ENCODE results near the gene TSC2. TPM values are rescaled to one million over a fixed set of nuclear protein-coding genes. Genes with fewer than 3 reads are reported as not detected.

The TSC2 gene
- total RNA-seq, 1 donor from 2014 or later: 139 TPM

DNA sequence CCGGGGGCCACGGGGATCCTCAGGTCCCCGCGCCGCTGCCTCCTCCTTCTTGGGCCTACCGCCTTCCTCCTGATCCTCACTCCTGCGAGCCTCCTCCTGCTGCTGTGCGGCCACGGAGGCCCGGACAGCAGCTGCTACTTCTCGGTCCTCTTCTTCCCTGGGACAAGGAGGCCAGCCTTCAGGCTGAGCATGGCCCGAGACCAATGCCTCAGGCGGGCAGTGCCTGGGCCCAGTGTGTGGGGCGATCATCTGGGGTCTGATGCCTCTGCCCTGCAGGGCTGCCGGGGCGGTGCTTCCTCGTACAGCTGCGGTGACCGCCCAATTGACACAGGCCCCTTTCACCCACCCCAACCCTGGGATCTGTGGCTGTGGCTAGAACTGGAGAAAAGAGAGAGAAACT, 46.8 kb upstream of the TSC2 start:
- CTCF ChIA-PET: interaction anchor here (1.0 kb wide), 1 partner anchor 138 kb away, joined by 5 read pairs; no protein-coding TSS in a partner anchor
- Mint-ChIP-seq H3K27me3 (no peaks in the 10 kb centered on the region), H3K4me3 (no peak overlapping the region), H3K9me3 (no peaks in the 10 kb centered on the region), H3K27ac (no peak overlapping the region), H3K36me3 (ENCODE audit: low read depth) (peaks cover 52% of the 10 kb centered on the region), H3K4me1 (peaks cover 12% of the 10 kb centered on the region)
- no peak for DNase-seq
- no peak for ATAC-seq (ENCODE audit: low read depth)
- intact Hi-C loops (cut with micrococcal nuclease): loop anchor here (5.0 kb wide), 1 partner anchor 501 kb away; no protein-coding TSS in a partner anchor
- POLR2A ChIA-PET: interaction anchor here (1.2 to 1.5 kb wide), 2 partner anchors 9 to 154 kb away, joined by 3 to 5 read pairs; partner anchors contain the start of gene TRAF7
- TF ChIP-seq, protein P1, sequence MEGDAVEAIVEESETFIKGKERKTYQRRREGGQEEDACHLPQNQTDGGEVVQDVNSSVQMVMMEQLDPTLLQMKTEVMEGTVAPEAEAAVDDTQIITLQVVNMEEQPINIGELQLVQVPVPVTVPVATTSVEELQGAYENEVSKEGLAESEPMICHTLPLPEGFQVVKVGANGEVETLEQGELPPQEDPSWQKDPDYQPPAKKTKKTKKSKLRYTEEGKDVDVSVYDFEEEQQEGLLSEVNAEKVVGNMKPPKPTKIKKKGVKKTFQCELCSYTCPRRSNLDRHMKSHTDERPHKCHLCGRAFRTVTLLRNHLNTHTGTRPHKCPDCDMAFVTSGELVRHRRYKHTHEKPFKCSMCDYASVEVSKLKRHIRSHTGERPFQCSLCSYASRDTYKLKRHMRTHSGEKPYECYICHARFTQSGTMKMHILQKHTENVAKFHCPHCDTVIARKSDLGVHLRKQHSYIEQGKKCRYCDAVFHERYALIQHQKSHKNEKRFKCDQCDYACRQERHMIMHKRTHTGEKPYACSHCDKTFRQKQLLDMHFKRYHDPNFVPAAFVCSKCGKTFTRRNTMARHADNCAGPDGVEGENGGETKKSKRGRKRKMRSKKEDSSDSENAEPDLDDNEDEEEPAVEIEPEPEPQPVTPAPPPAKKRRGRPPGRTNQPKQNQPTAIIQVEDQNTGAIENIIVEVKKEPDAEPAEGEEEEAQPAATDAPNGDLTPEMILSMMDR (IDR thresholded peaks at IDR 0.05): no peak

DNA sequence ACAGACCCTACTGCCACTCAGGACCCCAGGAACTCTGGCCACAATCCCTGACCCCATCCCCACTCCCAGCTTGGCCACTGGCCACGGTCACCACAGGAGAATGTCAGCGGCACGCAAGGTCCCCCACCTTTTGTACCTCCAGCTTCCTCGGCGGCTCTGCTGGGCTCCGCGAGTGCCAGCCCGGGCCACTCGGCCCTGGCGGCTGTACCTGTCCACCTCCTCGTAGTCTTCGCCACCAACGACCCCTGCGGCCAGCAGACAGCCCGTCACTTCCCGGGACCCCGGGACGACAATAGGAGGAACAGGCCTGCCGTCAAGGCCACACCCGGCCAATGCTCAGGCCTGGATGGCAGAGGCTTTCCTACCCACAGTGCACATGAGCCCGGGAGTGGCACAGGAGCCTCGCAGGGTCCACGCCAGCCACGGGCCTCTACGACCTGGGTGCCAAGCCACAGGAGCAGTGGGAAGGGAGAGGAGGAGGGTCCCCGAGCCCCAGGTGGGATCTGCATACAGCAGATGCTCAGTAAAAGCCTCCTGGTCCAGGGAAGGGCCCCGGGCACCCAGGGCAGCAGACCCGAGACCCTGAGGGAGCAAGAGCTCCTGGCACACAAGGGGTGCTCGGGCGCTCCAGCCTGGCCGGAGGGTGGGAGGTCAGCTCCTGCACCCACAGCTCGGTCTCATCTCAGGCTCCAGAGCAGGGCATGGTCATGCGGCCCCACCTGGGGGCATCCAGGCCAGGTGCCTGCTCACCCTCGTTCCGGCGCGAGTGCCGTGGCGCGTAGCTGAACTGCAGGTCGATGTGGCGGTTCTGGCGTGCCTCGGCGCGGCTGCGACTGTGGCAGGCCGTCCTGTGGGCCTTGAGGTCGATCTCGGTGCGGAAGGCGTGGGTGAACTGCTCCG, 46.1 kb upstream of the TSC2 start:
- TF ChIP-seq, protein P1 (IDR thresholded peaks at IDR 0.05): no peak
- DNase-seq: no peak
- ChIA-PET CTCF (interaction anchor here (3.0 kb wide), 1 partner anchor 139 kb away, joined by 25 read pairs; no protein-coding TSS in a partner anchor), POLR2A (interaction anchor here (0.5 to 1.5 kb wide), 3 partner anchors 10 to 224 kb away, joined by 3 to 10 read pairs (median 5); partner anchors contain the start of gene TRAF7)
- ATAC-seq (ENCODE audit: low read depth): no peak
- intact Hi-C loops (cut with micrococcal nuclease): loop anchor here (5.0 kb wide), 1 partner anchor 501 kb away; no protein-coding TSS in a partner anchor
- no peak overlapping the region for H3K27ac Mint-ChIP-seq
- H3K27me3 Mint-ChIP-seq: no peaks in the 10 kb centered on the region
- H3K36me3 Mint-ChIP-seq (ENCODE audit: low read depth): peaks cover 51% of the 10 kb centered on the region
- H3K4me1 Mint-ChIP-seq: peaks cover 17% of the 10 kb centered on the region
- no peak overlapping the region for H3K4me3 Mint-ChIP-seq
- no peaks in the 10 kb centered on the region for H3K9me3 Mint-ChIP-seq

DNA sequence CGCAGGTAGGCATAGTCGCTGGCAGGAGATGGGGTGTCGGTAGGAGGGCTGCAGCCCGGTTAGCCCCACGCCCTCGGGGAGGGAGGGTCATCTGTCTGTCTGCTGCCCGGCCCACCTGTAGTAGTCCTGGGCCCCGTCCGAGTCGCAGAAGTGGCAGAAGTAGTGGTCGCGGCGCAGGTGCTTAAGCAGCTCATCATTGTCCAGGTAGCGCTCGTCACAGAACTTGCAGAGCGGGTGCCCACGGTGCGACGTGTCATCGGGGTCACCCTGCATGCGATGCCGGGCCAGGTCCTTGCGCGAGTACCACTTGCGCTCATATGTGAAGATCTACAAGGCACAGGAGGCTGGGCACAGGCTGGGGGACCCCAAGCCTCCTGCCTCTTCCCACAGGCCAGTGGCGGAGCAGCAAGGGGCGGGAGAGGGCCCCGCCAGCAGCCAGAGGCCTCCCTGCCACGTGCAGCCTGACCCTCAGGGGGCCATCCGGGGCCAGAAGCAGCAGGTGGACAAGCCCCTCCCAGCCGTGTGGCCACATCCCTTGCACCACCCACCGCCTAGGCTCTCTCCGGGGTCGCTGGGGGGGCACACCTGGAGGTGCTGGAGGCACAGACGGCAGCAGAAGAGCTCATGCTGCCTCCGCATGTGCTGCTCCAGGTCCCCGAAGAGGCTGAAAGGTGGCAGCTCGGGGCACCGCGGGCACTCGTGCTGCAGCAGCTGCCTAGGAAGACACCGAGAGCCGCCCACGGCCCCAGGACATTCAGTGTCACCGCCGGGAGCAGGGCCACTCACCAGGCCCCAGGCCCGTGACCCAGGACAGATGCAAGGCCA, 45.2 kb upstream of the TSC2 start:
- ATAC-seq (ENCODE audit: low read depth) (no peak), DNase-seq (no peak)
- TF ChIP-seq, protein P1 (IDR thresholded peaks at IDR 0.05): no peak
- CTCF ChIA-PET: interaction anchor here (1.1 to 3.0 kb wide), 3 partner anchors 138 to 152 kb away, joined by 3 to 25 read pairs (median 14); partner anchors contain the start of gene TRAF7
- Mint-ChIP-seq H3K4me3 (no peak overlapping the region), H3K36me3 (ENCODE audit: low read depth) (peaks cover 45% of the 10 kb centered on the region), H3K27ac (no peak overlapping the region), H3K27me3 (no peaks in the 10 kb centered on the region), H3K9me3 (no peaks in the 10 kb centered on the region), H3K4me1 (peaks cover 24% of the 10 kb centered on the region)
- POLR2A ChIA-PET: interaction anchor here (0.6 to 3.3 kb wide), 5 partner anchors 38 to 707 kb away, joined by 3 to 36 read pairs (median 4); partner anchors contain the start of genes NTHL1, RPS2, TRAF7 and TSC2
- intact Hi-C loops (cut with micrococcal nuclease): loop anchor here (5.0 kb wide), 1 partner anchor 500 kb away; no protein-coding TSS in a partner anchor

DNA sequence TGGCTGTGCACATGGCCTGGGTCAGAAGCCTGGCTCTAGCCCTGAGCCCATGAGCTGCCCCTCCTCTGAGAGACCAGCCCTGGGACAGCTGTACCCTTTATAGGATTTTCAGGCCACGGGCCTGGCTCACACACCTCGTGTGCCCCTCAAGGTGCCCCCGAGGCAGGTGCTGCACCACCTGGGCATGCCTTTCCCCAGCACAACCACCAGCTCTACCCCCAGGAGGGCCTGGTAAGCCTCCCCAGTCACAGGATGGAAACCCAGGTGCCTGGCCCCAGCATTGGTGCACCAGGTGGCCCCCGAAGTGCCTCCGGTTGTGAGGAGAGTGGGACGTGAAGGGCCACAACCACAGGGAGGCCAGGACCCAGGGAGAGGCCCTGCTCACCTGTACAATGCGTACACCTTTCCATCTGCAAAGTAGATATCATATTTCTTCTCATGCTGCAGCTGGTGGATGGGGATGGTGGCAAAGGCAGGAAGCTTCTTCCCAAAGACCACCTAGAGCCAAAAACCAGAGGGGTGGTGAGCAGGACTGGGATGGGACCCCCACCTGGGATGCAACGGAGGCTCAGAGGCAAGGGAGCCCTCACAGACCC, 44.5 kb upstream of the TSC2 start:
- Mint-ChIP-seq H3K27me3 (no peaks in the 10 kb centered on the region), H3K27ac (no peak overlapping the region), H3K4me1 (peaks cover 31% of the 10 kb centered on the region), H3K4me3 (no peak overlapping the region), H3K36me3 (ENCODE audit: low read depth) (peaks cover 41% of the 10 kb centered on the region), H3K9me3 (no peaks in the 10 kb centered on the region)
- DNase-seq: no peak
- intact Hi-C loops (cut with micrococcal nuclease): loop anchor here (5.0 kb wide), 1 partner anchor 499 kb away; no protein-coding TSS in a partner anchor
- TF ChIP-seq, protein P1 (IDR thresholded peaks at IDR 0.05): no peak
- ChIA-PET POLR2A (interaction anchor here (0.6 to 3.3 kb wide), 7 partner anchors 12 to 707 kb away, joined by 3 to 36 read pairs (median 5); partner anchors contain the start of genes NOXO1, NTHL1, RPS2 and TRAF7), CTCF (interaction anchor here (0.6 to 3.0 kb wide), 12 partner anchors 10 to 483 kb away, joined by 3 to 25 read pairs (median 4); partner anchors contain the start of genes NPW, NTHL1, TRAF7 and TSC2)
- ATAC-seq (ENCODE audit: low read depth): no peak
